Esophagus mucosa (tissue), 1 donor: ENCODE measurements around the gene ZNF408. TPM values are rescaled to one million over a fixed set of nuclear protein-coding genes. Genes with fewer than 3 reads are reported as not detected.

Experiments
- ATAC-seq: fragments of 200-7000 bp; cut with Tn5 transposase; one replicate; pipeline ENCODE4 v1.9.1; 2020
- total RNA-seq: library from RNA; stranded (reverse); gene quantifications from one replicate; pipeline ENCODE4 v1.2.4, GENCODE V29; 2023
- donor health status: DM: yes; HTN: yes; CAD: no.

The ZNF408 gene
- total RNA-seq, 1 donor from 2014 or later = 6.7 TPM

DNA sequence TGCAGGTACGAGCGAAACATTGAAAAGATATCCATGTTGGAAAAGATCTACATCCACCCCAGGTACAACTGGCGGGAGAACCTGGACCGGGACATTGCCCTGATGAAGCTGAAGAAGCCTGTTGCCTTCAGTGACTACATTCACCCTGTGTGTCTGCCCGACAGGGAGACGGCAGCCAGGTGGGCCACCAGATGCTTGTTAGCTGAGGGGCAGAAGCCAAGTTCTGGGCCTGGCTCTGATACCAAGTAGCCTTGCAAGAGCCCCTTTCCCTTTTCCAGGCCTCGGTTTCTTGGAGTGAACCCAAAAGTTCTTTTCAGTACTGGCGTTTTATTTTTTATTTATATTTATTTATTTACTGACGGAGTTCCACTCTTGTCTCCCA, 27.8 kb downstream of the ZNF408 start:
- no peak for ATAC-seq

DNA sequence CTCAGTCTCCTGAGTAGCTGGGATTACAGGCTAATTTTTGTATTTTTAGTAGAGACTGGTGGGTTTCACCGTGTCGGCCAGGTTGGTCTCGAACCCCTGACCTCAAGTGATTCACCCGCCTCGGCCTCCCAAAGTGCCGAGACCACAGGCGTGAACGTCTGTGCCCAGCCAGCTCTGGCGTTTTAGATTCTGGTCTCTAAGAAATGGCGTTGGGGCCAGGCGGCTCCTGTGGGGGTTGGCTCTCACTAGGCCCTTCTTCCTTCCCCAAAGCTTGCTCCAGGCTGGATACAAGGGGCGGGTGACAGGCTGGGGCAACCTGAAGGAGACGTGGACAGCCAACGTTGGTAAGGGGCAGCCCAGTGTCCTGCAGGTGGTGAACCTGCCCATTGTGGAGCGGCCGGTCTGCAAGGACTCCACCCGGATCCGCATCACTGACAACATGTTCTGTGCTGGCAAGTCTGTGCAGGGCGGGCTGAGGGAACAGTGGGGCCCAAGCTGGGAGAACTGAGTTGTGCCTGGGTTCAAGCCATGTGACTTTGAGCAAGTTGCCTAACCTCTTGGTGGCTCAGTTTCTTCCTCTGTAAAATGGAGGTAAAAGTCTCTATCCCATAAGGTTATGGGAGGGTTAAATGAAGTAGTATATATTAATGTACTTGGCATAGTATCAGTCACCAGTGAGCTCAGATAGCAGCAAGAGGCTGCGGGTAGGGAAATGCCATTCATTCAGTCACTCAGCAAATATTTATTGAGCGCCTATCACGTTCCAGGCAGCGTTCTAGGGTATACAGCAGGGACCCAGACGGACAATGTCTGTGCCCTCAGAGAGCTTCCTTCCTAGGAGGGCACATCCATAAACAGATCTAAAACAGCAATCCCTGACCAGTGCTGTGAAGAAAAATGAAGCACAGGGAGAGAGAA, 28.5 kb downstream of the ZNF408 start:
- ATAC-seq = peak; percentile 67

GRCh38 chr11:46731545-46731944, 30.7 kb downstream of the ZNF408 start:
- no peak for ATAC-seq

- no peak for ATAC-seq
Measured at GRCh38 chr11:46733234-46733633, 32.4 kb downstream of the ZNF408 start.

DNA sequence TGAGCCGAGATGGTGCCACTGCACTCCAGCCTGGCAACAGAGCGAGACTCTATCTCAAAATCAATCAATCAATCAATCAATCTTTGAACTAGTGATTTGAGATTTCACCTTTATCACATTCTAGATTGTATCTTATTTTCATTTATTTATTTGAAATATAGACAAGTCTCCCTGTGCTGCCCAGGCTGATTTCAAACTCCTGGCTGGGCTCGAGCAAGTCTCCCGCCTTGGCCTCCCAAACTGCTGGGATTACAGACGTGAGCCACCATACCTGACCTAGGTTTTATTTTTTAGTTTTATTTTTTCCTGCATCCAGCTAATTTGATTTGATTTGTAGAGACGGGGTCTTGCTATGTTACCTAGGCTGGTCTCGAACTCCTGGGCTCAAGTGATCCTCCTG, 35.3 kb downstream of the ZNF408 start:
- ATAC-seq = no peak

- ATAC-seq = no peak
Measured at GRCh38 chr11:46736615-46737014, 35.8 kb downstream of the ZNF408 start.

GRCh38 chr11:46737699-46738098, 36.9 kb downstream of the ZNF408 start:
- ATAC-seq = no peak

GRCh38 chr11:46738887-46739286, 38.1 kb downstream of the ZNF408 start:
- ATAC-seq = no peak

DNA sequence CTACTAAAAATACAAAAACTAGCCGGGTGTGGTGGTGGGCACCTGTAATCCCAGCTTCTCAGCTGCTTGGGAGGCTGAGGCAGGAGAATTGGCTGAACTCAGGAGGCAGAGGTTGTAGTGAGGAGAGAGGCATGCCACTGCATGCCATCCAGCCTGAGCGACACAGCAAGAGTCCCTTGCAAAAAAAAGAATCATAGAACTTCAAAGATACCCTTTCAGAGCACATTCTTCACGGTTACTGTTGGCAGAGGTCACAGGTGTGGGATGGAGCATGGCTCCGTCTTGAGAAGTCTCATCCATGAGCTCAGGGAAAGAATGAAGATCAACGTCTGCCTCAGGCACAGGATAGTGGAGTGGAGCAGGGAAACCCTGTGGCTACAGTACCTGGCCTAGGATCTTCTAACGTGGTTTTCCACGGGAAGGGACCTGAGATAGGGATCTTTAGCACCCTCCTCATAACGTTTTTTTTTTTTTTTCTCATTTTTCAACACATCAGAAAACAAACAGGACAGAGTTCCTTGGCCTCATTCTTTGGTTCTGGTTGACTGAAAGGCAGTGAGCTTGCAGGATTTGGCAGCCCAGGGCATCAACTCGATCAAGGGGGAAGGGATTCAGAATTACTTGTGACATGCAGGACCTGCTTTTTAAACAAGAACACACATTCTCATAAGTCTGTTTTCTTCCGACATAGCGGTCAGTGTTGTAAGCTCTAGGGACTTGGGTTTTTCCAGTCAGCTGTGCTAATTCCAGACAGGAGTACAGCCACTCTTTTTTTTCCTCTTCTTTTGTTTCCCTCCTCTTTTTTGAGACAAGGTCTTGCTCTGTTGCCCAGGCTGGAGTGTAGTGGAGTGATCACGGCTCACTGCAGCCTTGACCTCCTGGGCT, 41.0 kb downstream of the ZNF408 start:
- no peak for ATAC-seq

DNA sequence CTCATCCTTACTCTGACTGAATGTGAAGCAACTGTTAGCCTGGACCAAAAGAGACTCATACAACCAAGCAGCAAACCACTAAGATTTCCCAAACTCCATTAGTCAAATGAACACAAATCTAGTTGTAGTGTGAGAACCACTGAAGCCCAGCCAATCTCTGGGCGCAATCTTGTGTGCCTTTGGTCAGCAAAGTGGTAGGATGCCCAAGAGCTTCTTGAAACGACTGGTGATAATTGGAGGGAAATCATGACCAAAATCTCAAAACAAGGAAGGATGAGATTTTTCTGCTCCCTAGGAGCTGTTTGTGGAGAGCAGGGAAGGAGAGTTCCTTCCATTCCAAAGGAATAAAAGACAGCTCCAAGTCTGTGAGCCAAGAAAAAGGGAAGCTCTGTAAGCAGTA, 42.2 kb downstream of the ZNF408 start:
- ATAC-seq = no peak

- ATAC-seq = no peak
Measured at GRCh38 chr11:46743693-46744339, 43.0 kb downstream of the ZNF408 start.

GRCh38 chr11:46745328-46745727, 44.5 kb downstream of the ZNF408 start:
- no peak for ATAC-seq

- no peak for ATAC-seq
Measured at GRCh38 chr11:46745995-46746394, 45.2 kb downstream of the ZNF408 start.

- ATAC-seq = no peak
Measured at GRCh38 chr11:46747150-46747549, 46.3 kb downstream of the ZNF408 start.

Other genes with a start within 250 kb of the ZNF408 start
- gene AMBRA1, start 107.0 kb upstream of the ZNF408 start, total RNA-seq = 16.8 TPM
- 3.2 TPM for gene HARBI1, start 83.8 kb upstream of the ZNF408 start, total RNA-seq
- 37.3 TPM for gene ATG13, start 83.5 kb upstream of the ZNF408 start, total RNA-seq
- 88.7 TPM for gene ARHGAP1, start 412 bp upstream of the ZNF408 start, total RNA-seq
- gene F2, start 18.2 kb downstream of the ZNF408 start, total RNA-seq = not detected
- gene CKAP5, start 145.2 kb downstream of the ZNF408 start, total RNA-seq = 48.7 TPM
- gene LRP4, start 217.5 kb downstream of the ZNF408 start, total RNA-seq = 2.5 TPM
- 12.6 TPM for gene CSTPP1, start 235.7 kb downstream of the ZNF408 start, total RNA-seq